ENCODE results near the gene TRIL. TPM values are rescaled to one million over a fixed set of nuclear protein-coding genes. Genes with fewer than 3 reads are reported as not detected.

The TRIL gene
- total and polyA plus RNA-seq, 2 donors (not counting 3 experiments of a cell fraction or from before 2014, with no cell fraction given): 0.52 to 1.8 TPM

DNA sequence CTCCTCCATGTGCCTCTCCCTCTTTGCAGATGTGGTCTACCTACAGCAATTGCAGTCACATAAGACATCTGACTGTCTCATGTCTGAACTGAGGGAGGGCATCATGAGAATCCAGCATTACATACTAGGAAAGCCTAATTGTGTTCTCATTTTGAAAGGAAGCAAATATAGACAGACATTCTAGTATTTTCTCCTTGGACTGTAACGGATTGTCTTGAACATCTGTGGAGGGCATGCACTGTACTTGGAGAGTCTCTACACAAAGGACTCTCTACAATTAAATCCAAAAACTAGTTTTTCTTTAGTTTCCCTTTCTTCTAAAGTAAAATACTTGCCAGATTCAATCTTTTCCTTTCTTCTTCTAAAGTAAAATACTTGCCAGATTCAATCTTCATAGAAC lies 34.7 kb upstream of the TRIL start:
- dilution Hi-C loops (cut with MboI; ENCODE audit: extremely low pct_ligation_motif_present, low sequenced_read_pairs) (no loop called here), intact Hi-C loops (cut with micrococcal nuclease) (no loop called here)
- FAIRE-seq (no peak), DNase-seq (ENCODE audit: low read depth, low spot score) (no peak)
- CTCF ChIA-PET: interaction anchor here (1.1 kb wide), 1 partner anchor 71 kb away, joined by 3 read pairs; no protein-coding TSS in a partner anchor
- no TSS peak for BruUV-seq (replicated peaks)
- no peak overlapping the region for H2AFZ ChIP-seq (ENCODE audit: low read depth, low read length)
- H3K27ac ChIP-seq (ENCODE audit: insufficient read depth, low read depth, low read length): no peak overlapping the region
- H3K27me3 ChIP-seq (ENCODE audit: control insufficient read depth in 2 of 2, insufficient read depth in 2 of 2, low read length in 2 of 2): peaks cover 3 to 7% of the 10 kb centered on the region in 2 experiments
- no peaks in the 10 kb centered on the region for H3K9me3 ChIP-seq (replicated peaks; ENCODE audit: control insufficient read depth, insufficient read depth, low read length)
- no peak overlapping the region for H3K4me3 ChIP-seq (replicated peaks in 1 of 3; ENCODE audit: insufficient read depth in 1 of 3, low read depth in 1 of 3, low read length in 3 of 3)
- H3K9me1 ChIP-seq (replicated peaks; ENCODE audit: control insufficient read depth, extremely low read depth, insufficient read depth, low read length): no peaks in the 10 kb centered on the region
- H3K4me1 ChIP-seq (ENCODE audit: control insufficient read depth, extremely low read depth, insufficient read depth, low read length): no peaks in the 10 kb centered on the region
- no peaks in the 10 kb centered on the region for H3K36me3 ChIP-seq (ENCODE audit: control insufficient read depth in 2 of 2, extremely low read depth in 1 of 2, insufficient read depth in 2 of 2, low read length in 2 of 2)
- no peaks in the 10 kb centered on the region for H4K20me1 ChIP-seq (replicated peaks; ENCODE audit: control insufficient read depth, extremely low read depth, insufficient read depth, low read length)
- no peak overlapping the region for H3K4me2 ChIP-seq (ENCODE audit: insufficient read depth, low read length)
- no peaks in the 10 kb centered on the region for H3K79me2 ChIP-seq (ENCODE audit: control insufficient read depth, insufficient read depth, low read length)
- H3K9ac ChIP-seq (replicated peaks; ENCODE audit: extremely low read depth, insufficient read depth, low read length): no peak overlapping the region
- TF ChIP-seq, protein P1, sequence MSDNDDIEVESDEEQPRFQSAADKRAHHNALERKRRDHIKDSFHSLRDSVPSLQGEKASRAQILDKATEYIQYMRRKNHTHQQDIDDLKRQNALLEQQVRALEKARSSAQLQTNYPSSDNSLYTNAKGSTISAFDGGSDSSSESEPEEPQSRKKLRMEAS (IDR thresholded peaks at IDR 0.05; ENCODE audit: insufficient read depth, insufficient read length): no peak
- no peak for TF ChIP-seq POLR2A (IDR thresholded peaks at IDR 0.05; ENCODE audit: low read depth, low read length)
- no peak for TF ChIP-seq FOS (IDR thresholded peaks at IDR 0.05; ENCODE audit: borderline replicate concordance, insufficient read depth, low read length)
- TF ChIP-seq, protein P2, sequence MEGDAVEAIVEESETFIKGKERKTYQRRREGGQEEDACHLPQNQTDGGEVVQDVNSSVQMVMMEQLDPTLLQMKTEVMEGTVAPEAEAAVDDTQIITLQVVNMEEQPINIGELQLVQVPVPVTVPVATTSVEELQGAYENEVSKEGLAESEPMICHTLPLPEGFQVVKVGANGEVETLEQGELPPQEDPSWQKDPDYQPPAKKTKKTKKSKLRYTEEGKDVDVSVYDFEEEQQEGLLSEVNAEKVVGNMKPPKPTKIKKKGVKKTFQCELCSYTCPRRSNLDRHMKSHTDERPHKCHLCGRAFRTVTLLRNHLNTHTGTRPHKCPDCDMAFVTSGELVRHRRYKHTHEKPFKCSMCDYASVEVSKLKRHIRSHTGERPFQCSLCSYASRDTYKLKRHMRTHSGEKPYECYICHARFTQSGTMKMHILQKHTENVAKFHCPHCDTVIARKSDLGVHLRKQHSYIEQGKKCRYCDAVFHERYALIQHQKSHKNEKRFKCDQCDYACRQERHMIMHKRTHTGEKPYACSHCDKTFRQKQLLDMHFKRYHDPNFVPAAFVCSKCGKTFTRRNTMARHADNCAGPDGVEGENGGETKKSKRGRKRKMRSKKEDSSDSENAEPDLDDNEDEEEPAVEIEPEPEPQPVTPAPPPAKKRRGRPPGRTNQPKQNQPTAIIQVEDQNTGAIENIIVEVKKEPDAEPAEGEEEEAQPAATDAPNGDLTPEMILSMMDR (IDR thresholded peaks at IDR 0.05; ENCODE audit: extremely low read depth in 1 of 2, insufficient read depth in 1 of 2, low read depth in 1 of 2, low read length in 2 of 2): no peak
- TF ChIP-seq GATA2 (IDR thresholded peaks at IDR 0.05; ENCODE audit: insufficient read depth, insufficient read length, low read depth, low read length): no peak
- TF ChIP-seq JUN (IDR thresholded peaks at IDR 0.05; ENCODE audit: borderline replicate concordance, insufficient read depth, insufficient read length, low read depth): no peak
- TF ChIP-seq EZH2 (IDR thresholded peaks at IDR 0.05; ENCODE audit: borderline replicate concordance, low read depth, low read length, severe bottlenecking): no peak
- TF ChIP-seq POLR2AphosphoS5 (IDR thresholded peaks at IDR 0.05; ENCODE audit: insufficient read depth, low read depth, low read length): no peak
- TF ChIP-seq MYC (IDR thresholded peaks at IDR 0.05; ENCODE audit: low read depth, low read length): no peak
- POLR2A ChIA-PET: no interaction called here

All from endothelial cell of umbilical vein (primary cell).